CD4-positive, alpha-beta T cell (primary cell): ENCODE results near the gene DHRS13. TPM values are rescaled to one million over a fixed set of nuclear protein-coding genes. Genes with fewer than 3 reads are reported as not detected.

ENCODE experiments used
- ATAC-seq: fragments of 200-7000 bp; cut with Tn5 transposase; one replicate; pipeline ENCODE4 v1.10.0; 2022; ENCODE audit warnings: mild to moderate bottlenecking; ENCODE audit not compliant: poor library complexity
- CTCF ChIA-PET: fragments of 350-600 bp; sonication (Branson Sonifier 250); formaldehyde crosslinking; loops from one replicate; lab custom pipeline; 2021; ENCODE audit warnings: antibody characterized with exemption, inconsistent platforms; lab: Charles Lee
- POLR2A ChIA-PET: fragments of 350-600 bp; sonication (Branson Sonifier 250); formaldehyde crosslinking; loops from one replicate; lab custom pipeline; 2021; ENCODE audit warnings: antibody characterized with exemption, inconsistent platforms; lab: Charles Lee
- DNase-seq, 14 experiments: peaks; one replicate each; pipeline ENCODE4 v3.0.0-alpha.2; 2013 to 2020; ENCODE audit warnings: mixed read lengths in 2 of 14
- H3K27ac ChIP-seq, 2 donors: one replicate each; pipeline versions ENCODE4 v1.5.1 to v1.7.0; 2013; ENCODE audit warnings: low read length in 2 of 2, low read depth in 1 of 2, mild to moderate bottlenecking in 1 of 2
- H3K27me3 ChIP-seq, 2 experiments: 1 replicate in 1 of 2; 2 replicates in 1 of 2; pipeline versions ENCODE4 v1.6.1 to v1.7.0; 2013; ENCODE audit warnings: low read length in 2 of 2, control low read depth in 1 of 2, mild to moderate bottlenecking in 1 of 2, moderate library complexity in 1 of 2; ENCODE audit not compliant: insufficient read depth in 2 of 2, control insufficient read depth in 1 of 2
- H3K36me3 ChIP-seq: one replicate; pipeline ENCODE4 v1.6.1; 2013; ENCODE audit warnings: low read length, control low read depth; ENCODE audit not compliant: insufficient read depth
- H3K4me1 ChIP-seq: one replicate; pipeline ENCODE4 v1.6.1; 2013; ENCODE audit warnings: low read length, control low read depth; ENCODE audit not compliant: insufficient read depth
- H3K4me3 ChIP-seq: one replicate; pipeline ENCODE4 v1.5.1; 2013; ENCODE audit warnings: mild to moderate bottlenecking, low read length, moderate library complexity
- H3K9me3 ChIP-seq, 2 experiments: 1 replicate in 1 of 2; 2 replicates in 1 of 2; pipeline versions ENCODE4 v1.6.1 to v1.7.0; 2013; ENCODE audit warnings: low read length in 2 of 2, mild to moderate bottlenecking in 2 of 2, control low read depth in 1 of 2, moderate library complexity in 1 of 2; ENCODE audit not compliant: control insufficient read depth in 1 of 2, insufficient read depth in 1 of 2
- H3K27ac Mint-ChIP-seq: one replicate; pipeline ENCODE4 v1.8.0; 2020; ENCODE audit warnings: mixed read lengths
- H3K27me3 Mint-ChIP-seq: one replicate; pipeline ENCODE4 v1.8.0; 2021; ENCODE audit warnings: mixed read lengths
- H3K36me3 Mint-ChIP-seq: one replicate; pipeline ENCODE4 v1.8.0; 2021; ENCODE audit warnings: low read depth, mixed read lengths
- H3K4me1 Mint-ChIP-seq: one replicate; pipeline ENCODE4 v1.8.0; 2021; ENCODE audit warnings: low read depth, mixed read lengths
- H3K4me3 Mint-ChIP-seq: one replicate; pipeline ENCODE4 v1.8.0; 2020; ENCODE audit warnings: mild to moderate bottlenecking, mixed read lengths
- H3K9me3 Mint-ChIP-seq: one replicate; pipeline ENCODE4 v1.8.0; 2020; ENCODE audit warnings: mixed read lengths
- intact Hi-C, 2 experiments: fragments of 100-400 bp; cut with DNase I in 1 of 2; cut with micrococcal nuclease in 1 of 2; formaldehyde crosslinking; loops; one replicate each; pipeline versions ENCODE4 v1.15.1 to v1.9.0; 2023 to 2025; cut with DNase I, micrococcal nuclease
- total RNA-seq, 174 experiments: library from RNA in 2 of 174; stranded (reverse) in 2 of 174; gene quantifications; one replicate each; pipeline ENCODE4 v1.2.3 and lab custom pipeline; 2021 to 2026
- TF ChIP-seq, protein P1 (sequence below): fragments of 200-600 bp; IDR thresholded peaks from one replicate; pipeline ENCODE4 v1.8.0; 2022; ENCODE audit warnings: antibody characterized with exemption, mild to moderate bottlenecking

DHRS13 gene
- total RNA-seq, 2 experiments from 2014 or later = 33.5 to 34.3 TPM

DNA sequence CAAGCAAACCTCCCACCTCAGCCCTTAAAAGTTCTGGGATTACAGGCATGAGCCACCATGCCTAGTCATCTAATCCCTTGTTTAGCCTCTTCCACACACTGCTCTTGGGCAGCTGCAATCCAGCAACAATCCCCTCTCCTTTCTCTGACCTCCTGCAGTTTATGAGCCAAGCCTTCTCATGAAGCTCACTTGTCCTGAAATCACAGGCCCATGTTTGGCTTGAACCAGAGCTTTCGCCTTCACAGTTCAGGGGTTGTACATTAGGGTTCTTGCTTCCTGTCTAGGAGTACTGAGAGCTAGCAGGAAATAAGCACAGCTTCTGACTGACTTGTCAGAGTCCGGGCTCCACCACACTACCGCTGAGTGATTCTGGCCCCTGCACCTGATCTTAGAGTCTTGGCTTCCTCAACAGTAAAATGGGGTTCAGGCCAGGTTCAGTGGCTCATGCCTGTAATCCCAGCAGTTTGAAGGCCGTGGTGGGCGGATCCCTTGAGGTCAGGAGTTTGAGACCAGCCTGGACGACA lies 31.8 kb downstream of the DHRS13 start:
- Mint-ChIP-seq H3K4me1 (peaks cover 12% of the 10 kb centered on the region), H3K9me3 (no peaks in the 10 kb centered on the region), H3K27ac (peak overlapping the region; percentile 81), H3K27me3 (no peaks in the 10 kb centered on the region), H3K4me3 (no peak overlapping the region), H3K36me3 (no peaks in the 10 kb centered on the region)
- peak in 13 of 14 experiments; percentile 11 to 62 (median 34) for DNase-seq
- no peaks in the 10 kb centered on the region for H3K27me3 ChIP-seq
- POLR2A ChIA-PET = interaction anchor here (0.6 to 2.4 kb wide), 22 partner anchors 8 to 209 kb away, joined by 3 to 9 read pairs (median 4); partner anchors contain the start of genes ERAL1, FAM222B, FLOT2 and PHF12
- peak overlapping the region; percentile 42 to 59 for H3K27ac ChIP-seq
- no peak overlapping the region for H3K4me3 ChIP-seq
- peak; percentile 100 for ATAC-seq
- H3K4me1 ChIP-seq = peaks cover 16% of the 10 kb centered on the region
- CTCF ChIA-PET = interaction anchor here (0.8 to 1.5 kb wide), 2 partner anchors 31 to 107 kb away, joined by 4 to 5 read pairs; partner anchors contain the start of gene DHRS13
- H3K9me3 ChIP-seq = no peaks in the 10 kb centered on the region
- H3K36me3 ChIP-seq = no peaks in the 10 kb centered on the region
- TF ChIP-seq, protein P1, sequence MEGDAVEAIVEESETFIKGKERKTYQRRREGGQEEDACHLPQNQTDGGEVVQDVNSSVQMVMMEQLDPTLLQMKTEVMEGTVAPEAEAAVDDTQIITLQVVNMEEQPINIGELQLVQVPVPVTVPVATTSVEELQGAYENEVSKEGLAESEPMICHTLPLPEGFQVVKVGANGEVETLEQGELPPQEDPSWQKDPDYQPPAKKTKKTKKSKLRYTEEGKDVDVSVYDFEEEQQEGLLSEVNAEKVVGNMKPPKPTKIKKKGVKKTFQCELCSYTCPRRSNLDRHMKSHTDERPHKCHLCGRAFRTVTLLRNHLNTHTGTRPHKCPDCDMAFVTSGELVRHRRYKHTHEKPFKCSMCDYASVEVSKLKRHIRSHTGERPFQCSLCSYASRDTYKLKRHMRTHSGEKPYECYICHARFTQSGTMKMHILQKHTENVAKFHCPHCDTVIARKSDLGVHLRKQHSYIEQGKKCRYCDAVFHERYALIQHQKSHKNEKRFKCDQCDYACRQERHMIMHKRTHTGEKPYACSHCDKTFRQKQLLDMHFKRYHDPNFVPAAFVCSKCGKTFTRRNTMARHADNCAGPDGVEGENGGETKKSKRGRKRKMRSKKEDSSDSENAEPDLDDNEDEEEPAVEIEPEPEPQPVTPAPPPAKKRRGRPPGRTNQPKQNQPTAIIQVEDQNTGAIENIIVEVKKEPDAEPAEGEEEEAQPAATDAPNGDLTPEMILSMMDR = no peak
- intact Hi-C loops = loop anchor here in 1 of 2 experiments (1.0 kb wide), 1 partner anchor 45 kb away; no protein-coding TSS in a partner anchor

DNA sequence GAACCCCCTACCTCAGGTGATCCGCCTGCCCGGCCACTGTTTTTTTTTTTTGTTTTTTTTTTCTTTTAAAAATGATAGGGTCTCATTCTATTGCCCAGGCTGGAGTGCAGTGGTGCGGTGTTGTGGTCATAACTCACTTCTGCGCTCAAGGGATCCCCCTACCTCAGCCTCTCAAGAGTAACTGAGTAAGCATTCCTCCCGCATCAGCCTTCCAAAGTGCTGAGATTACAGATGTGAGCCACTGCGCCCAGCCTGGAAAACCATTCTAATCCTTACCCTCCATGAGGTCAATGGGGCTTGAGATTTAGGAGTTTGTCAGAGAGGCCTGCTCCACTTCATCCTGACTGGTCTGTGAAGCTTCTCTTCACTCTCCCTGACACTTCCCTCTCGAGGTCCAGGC lies 35.6 kb downstream of the DHRS13 start:
- POLR2A ChIA-PET = no interaction called here

DNA sequence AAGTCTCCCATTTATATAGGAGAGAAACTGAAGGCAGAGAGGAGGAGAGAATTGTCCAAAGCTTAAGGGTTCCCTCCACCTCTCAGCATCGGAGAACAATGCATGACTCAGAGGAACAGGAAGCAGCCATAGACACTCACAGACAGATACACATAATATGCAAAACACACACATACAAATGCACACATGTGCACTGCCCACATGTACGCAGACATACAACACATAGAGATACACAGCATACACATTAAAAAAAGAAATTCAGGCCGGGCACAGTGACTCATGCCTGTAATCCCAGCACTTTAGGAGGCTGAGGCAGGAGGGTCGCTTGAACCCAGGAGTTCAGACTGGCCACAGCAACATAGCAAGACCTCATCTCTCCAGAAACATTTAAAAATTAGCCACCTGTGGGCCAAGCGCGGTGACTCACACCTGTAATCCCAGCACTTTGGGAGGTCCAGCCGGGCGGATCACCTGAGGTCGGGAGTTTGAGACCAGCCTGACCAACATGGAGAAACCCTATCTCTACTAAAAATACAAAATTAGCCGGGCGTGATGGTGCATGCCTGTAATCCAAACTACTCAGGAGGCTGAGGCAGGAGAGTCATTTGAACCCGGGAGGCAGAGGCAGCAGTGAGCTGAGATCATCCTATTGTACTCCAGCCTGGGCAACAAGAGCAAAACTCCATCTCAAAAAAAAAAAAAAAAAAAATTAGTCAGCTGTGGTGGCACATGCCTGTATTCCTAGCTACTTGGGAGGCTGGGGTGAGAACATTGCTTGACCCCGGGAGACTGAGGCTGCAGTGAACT lies 36.7 kb downstream of the DHRS13 start:
- H3K9me3 ChIP-seq = no peaks in the 10 kb centered on the region
- ChIA-PET POLR2A (interaction anchor here (1.1 kb wide), 1 partner anchor 147 kb away, joined by 3 read pairs; no protein-coding TSS in a partner anchor), CTCF (no interaction called here)
- H3K4me1 ChIP-seq = peaks cover 10% of the 10 kb centered on the region
- peaks cover 2% of the 10 kb centered on the region for H3K36me3 Mint-ChIP-seq
- H3K27ac Mint-ChIP-seq = no peak overlapping the region
- H3K4me1 Mint-ChIP-seq = peaks cover 4% of the 10 kb centered on the region
- H3K27ac ChIP-seq = no peak overlapping the region
- no peaks in the 10 kb centered on the region for H3K27me3 ChIP-seq
- TF ChIP-seq, protein P1 = no peak
- no peaks in the 10 kb centered on the region for H3K27me3 Mint-ChIP-seq
- no peak overlapping the region for H3K4me3 Mint-ChIP-seq
- no peaks in the 10 kb centered on the region for H3K9me3 Mint-ChIP-seq
- intact Hi-C loops = no loop called here
- DNase-seq (no peak), ATAC-seq (no peak)
- H3K4me3 ChIP-seq = no peak overlapping the region
- no peaks in the 10 kb centered on the region for H3K36me3 ChIP-seq

More for the DNA sequence above, 35.6 kb downstream of the DHRS13 start:
- DNase-seq (no peak), ATAC-seq (no peak)
- H3K4me1 Mint-ChIP-seq = peaks cover 7% of the 10 kb centered on the region
- no peaks in the 10 kb centered on the region for H3K36me3 Mint-ChIP-seq
- no peak overlapping the region for H3K27ac ChIP-seq
- H3K4me3 ChIP-seq = no peak overlapping the region
- no peak overlapping the region for H3K27ac Mint-ChIP-seq
- H3K36me3 ChIP-seq = no peaks in the 10 kb centered on the region
- no peaks in the 10 kb centered on the region for H3K27me3 ChIP-seq
- TF ChIP-seq, protein P1 = no peak
- intact Hi-C loops = no loop called here
- no peaks in the 10 kb centered on the region for H3K27me3 Mint-ChIP-seq
- H3K9me3 ChIP-seq = no peaks in the 10 kb centered on the region
- peaks cover 16% of the 10 kb centered on the region for H3K4me1 ChIP-seq
- CTCF ChIA-PET = no interaction called here
- no peaks in the 10 kb centered on the region for H3K9me3 Mint-ChIP-seq
- no peak overlapping the region for H3K4me3 Mint-ChIP-seq
